RPMI8226 (cell line): Measurements from ENCODE around the gene NXPH1.
A peak's percentile ranks its signal among the peaks of the same experiment; 100 is the strongest.

Experiments used
- DNase-seq: peaks from one replicate; pipeline ENCODE4 v3.0.0-alpha.2; 2015

The NXPH1 gene

DNA sequence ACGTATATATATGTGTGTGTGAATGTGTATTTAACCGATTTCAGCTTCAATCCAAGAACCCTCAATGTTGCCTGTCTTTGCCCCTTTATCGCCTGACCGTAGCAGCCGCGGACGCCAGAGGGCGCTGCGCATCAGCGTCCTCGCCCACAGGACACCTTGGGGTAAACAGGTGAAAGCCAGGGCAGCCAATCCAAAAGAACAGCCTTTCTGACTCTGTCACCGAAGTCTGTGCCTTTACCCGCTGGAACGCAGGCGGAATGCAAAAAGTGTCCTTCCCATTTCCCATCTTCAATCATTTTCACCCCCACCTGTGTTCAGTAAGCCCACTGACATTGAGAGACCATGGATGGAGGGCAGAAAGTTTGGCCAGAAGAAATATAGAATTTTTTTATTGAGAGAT lies 3.6 kb downstream of the NXPH1 start:
- DNase-seq: peak; percentile 84

DNA sequence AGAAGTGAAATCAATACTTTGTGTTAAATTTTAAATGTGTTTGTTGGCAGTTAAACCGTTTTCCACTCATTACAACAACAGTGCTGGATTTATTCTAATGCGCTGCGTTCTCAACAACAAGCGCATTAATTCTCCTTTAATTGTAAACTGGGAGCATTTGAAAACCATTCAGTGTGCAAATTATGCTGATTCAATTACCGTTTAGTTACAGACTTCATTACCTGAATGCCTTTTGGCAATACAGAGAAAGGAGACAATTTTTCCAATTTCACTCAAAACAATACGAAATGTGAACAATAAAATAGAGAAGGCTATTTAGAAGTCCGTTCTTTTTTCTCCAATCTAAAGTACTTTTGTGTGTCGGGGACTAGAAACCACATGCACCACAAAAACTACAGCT lies 4.2 kb downstream of the NXPH1 start:
- no peak for DNase-seq

DNA sequence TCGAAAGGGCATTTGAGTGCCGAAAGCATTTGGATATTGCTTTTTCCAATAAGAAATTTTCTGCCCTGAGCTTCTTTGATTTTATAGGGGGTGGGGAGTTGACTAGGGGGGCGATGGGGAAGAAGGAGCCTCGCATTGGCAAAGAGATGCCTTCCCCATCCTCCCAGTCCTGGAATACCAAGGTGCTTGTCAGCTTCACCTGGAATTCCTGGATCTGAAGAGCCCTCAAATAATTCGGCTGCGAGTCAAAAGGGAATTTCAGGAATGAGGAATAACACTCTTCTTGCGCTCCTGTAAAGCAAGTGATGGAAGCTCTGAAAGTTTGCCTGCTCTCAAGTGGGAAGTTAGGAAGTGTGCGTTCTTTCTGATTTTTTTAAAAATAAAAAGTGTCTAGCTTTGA lies 7.3 kb downstream of the NXPH1 start:
- DNase-seq: no peak

DNA sequence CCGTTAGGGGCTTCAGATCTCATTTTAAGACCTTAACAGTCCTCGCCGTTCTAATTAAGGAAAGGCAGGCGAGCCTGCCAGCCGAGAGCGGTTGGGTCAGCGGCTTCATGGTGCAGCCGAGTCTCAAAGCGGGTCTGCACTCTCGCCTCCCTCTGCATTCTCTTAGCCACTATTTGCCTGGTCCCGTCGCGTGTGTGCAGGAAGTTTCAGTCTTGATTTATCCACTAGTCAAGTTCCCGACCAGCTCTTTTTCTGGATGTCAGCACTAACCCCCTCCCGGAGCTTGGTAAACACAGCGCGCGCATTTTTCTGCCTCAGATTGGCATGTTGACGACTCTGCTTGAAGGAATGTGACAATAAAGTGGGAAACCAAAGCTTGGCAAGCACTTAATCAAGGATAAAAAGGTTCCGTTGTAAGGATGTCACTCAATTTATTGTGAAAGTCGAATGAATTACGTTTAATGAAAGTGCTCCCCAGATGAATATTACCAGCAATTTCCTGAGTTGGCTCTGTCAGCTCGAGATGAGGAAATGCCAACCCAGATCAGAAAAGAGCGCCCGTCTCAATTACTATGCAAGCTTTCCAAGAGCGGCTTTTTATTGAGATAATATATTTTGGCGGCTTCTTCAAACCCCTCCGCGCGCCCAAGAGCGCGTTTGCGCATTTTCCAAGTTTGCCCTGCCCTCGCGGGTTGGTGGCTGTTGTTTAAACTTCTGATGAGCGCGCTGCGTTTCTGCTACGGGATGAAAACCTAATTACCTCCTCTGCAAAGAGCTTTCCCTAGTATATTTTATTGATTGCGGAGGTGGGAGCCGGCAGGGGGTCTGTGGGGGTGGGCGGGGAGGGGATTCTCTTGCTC lies 7.9 kb downstream of the NXPH1 start:
- DNase-seq: no peak

DNA sequence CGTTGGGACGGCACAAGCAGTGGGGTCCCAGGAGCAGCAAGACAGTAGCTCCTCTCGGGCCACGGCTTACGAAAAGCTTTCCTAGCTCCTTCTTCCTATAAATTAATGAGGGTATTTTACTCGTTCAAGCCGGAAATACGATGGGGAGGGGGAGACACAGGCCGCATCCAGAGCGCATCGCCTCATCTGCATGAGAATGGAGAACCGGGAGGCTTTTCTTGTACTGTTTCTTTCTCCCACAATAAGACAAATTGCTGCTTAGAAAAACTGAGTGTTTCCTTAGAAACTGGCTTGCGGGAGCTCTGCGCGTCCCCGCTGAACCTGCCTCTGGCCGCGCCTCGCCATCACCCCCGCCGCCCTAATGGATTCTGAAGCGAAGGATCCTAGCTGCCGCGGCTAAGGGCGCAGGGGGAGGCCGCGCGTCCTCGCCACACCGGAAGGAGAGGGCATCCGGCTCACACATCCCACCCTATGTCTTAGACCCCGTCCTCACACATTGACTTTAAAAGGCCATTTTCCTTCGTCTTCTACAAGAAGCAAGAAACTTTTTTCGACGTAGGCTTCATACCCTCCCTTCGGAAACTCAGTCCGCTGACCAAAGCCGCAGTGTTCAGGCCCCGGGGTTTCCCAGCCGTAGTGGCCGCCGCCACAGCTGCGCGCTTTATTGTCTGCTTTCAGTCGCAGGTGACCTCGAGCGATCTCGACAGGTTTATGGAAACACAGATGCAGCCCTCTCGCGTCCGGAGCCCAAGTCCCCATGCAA lies 8.8 kb downstream of the NXPH1 start:
- DNase-seq: no peak

DNA sequence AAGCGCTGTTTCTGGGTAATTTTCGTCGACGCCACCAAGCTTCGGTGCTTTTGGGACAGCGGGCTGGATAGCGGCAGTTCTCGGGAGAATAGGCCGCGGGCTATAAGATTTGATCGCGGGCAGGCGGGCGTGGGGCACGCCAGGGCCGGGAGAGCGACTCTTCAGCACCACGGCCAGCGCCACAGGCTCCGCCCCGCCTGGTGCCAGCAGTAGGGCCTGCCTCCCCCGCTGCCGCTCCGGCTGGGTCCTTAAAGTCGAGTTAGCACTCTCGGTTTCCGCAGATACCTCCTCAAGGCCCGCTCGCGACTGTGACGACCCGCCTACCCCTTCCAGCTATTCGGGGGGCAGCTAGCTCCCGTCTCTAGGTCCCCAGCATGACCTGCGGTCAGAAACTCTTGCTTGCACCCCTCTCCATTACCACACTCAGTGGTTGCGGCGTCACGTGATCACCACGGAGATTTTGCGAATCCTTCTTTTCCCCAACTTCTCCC lies 9.4 kb downstream of the NXPH1 start:
- DNase-seq: peak; percentile 33

DNA sequence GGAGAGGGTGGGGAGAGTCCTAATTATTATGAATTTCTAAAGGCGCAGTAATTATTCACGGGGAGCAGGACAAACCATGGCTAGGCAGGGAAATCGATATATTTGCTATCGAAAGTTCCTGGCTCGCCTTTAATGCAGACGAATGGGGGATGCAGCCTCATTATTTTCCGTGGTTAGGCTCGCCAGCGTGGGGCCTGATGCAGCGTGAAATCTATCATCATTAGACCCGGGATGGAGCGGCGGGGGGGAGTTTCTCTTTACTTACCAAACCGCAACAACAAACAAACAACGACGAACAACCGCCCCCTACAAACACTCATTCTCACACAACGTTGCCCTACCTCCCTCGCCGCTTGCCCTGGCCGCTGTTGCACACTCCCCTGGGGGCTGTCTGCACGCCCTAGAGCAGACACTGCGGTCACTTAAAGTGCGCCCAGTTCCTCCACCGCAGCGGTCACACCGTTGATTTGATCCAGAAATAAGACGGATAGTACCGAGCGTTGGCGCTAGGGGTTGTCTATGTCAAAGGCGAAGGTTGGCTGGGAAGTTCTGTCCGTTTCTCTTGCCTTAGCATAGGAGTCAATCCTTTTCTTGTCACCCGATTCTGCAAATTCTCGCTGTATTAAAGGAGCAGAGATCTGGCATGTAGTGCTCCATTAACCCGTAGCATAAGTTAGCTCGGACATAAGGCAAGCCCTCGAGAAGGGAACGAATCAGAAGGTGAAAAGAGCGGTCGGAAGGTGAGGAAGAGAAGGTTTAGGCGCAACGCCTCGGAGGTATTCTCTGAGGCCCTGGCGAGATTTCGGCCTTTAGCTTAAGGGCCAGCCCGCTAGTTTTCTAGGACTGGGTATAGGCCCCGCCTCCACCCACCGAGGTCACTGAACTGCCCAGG lies 10.4 kb downstream of the NXPH1 start:
- DNase-seq: no peak

DNA sequence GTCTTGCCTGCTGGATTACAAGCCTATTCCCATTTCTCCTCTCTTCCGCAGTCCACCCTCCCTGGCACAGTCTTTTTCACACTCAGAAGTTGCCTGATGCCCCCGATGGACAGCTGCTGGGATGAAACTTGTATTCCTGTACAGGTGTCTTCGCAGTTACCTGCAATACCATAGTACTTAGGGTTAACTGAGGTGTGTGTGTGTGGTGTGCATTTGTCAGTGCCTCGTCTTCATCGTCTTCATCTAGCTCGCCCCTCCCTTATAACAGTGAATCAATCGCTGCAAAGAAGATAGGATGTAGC lies 11.0 kb downstream of the NXPH1 start:
- DNase-seq: no peak

DNA sequence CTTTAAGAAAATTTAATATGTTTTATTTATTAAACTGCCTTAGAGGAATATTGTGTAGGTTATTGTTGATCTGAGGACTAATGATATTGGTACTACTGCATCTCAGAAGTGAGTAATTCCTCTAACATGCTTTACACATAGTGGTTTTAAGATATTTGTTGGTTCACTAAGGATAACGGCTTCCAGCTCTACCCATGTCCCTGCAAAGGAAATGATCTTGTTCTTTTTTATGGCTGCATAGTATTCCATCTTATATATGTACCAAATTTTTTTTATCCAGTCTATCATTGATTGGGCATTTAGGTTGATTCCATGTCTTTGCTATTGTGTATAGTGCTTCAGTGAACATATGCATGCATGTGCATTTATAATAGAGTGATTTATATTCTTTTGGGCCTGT lies 20.1 kb downstream of the NXPH1 start:
- no peak for DNase-seq

DNA sequence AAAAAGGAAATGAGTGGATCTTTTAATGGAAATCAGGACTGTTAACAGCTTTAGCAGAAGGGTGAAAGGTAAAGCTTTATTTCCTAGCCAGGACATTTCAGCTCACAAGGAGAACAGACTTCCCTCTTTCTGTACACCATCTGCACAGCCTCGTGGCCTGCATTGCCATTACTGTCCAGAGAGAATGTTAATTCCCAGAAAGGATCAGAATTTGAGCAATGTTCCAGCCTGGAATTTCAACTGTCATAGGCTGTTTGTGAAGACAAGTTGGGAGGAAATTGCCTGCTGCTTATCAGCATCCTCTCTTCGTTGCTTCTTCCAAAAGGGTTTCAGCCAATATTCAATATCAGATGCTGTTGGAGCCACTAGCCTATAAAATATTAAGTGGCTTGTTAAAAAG lies 22.0 kb downstream of the NXPH1 start:
- DNase-seq: no peak

DNA sequence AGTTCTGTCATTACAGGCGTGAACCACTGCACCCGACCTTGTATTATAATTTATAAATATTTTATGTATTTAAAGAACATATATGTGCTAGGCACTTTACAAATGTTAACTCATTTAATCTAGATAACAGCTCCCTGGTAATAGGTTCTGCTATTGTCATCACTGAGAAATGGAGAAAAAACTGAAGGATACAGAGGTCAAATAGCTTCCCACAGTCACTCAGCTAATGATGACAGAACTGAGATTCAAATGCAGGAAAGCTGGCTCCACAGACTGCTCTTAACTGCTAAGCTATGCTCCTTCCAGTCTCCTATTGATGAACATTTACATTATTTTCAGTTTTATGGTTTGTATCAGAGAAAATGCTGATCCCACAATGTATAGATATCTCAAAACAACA lies 28.9 kb downstream of the NXPH1 start:
- no peak for DNase-seq

DNA sequence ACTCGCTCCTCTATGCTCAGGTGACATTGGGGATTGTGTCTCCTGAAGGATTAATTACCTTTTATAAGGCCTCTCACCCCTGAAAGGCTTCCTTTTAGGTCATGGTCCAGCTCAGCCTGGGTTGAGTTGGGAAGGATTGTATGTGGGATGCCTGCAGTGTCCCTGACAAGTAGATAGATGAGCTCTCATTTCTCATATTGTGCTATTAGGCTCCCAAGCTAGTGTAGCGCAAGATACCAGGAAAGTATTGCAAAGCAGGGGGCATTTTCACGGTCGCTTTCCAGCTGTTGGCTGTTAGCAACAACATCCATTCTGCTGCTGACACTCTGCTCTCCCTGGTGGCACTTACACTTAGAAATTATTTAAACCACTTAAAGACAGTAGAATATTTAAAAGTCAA lies 31.9 kb downstream of the NXPH1 start:
- no peak for DNase-seq

DNA sequence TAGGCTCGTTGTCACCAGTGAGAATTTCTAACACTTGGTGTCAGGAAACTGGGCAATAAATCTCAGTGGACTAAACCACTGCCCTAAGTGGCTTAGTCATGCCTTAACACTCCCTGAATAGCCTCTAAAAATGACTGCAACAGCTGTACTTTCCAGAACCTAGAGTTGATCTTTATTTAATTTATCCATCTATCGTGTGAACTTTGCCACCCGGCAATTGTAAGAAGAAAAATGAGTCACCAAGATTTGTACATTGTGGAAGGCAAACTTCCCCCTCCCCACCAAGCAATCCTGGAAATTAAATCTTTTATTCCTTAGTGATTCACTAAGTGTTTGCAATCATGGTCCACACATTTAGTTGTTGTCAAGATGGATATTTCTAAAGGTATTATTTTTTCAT lies 47.1 kb downstream of the NXPH1 start:
- no peak for DNase-seq

DNA sequence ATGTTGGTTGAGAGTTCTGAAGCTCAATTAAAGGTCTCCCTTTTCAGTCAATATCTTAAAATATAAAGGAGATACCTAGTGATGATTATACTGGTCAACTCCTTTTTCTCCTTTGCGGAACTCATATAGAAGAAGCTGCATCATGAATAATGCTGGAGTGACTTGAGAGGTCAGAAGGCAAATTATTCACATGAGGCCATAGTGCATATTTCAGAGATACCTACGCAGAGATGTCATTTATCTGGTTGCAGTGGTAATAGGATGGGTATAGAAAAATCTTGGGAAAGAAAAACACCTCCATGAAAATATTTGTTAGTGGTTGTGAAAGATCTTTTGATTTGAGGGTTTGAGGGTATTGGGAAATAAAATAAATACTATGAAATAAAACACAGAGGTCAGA lies 47.7 kb downstream of the NXPH1 start:
- no peak for DNase-seq

DNA sequence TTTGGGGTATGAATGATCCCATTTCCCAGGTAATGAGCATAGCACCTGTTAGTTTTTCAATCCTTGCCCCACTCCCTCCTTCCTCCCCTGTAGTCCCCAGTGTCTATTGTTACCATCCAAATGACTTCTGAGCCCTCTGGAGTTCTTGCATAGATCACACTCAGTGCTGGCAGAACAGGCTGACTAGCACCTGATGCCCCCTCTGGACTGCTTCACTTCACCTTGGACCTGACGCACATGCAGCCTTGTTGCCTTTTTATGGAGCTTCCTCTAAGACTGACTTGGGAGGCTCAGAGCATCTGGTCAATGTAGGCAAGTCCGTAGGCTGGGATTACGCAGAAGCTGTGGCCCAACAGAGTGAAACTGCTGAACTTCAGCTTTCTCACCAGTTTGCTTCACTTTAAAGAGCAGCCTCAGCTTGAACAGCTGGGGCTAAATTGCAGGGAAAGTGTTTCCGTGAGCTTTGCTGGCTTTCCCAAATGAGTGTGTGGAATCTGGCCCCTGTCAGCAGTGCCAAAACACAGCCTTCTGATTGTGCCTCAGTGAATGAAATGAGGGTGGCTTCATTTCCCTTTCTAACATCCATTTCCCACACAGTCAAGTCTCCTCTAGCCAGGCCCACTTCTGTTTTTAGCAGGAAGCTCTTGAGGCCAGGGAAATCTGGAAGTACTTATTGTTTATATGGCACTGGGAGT lies 48.5 kb downstream of the NXPH1 start:
- DNase-seq: peak; percentile 75

DNA sequence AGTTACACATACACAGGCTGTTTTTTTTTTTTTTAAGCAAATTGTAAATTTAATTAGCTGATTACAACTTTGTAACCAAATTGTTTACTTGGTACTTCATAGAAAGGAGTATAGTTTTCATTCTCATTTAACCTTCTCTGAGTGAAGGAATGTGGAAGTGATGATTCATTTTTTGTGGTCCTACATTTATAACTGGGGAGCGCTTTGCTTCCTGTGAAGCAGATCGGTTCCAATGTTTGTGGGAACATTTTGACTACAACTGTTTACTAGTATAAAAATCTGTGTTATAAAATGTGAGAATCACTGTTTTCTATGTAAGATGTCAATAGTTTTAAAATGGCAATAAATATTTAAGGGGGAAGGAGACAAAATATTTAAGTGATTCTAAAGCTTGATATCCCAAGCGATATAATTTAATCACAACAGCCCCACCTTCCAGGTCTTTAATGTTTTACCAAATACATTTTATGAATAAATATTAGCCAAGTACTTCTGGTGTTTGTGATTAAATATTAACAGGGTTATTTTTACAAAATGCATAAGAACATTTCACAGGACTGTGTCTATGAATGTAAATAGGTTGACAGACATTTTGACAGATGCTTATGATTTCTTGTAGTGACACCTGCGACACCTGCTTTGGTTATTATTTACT lies 57.1 kb downstream of the NXPH1 start:
- no peak for DNase-seq

DNA sequence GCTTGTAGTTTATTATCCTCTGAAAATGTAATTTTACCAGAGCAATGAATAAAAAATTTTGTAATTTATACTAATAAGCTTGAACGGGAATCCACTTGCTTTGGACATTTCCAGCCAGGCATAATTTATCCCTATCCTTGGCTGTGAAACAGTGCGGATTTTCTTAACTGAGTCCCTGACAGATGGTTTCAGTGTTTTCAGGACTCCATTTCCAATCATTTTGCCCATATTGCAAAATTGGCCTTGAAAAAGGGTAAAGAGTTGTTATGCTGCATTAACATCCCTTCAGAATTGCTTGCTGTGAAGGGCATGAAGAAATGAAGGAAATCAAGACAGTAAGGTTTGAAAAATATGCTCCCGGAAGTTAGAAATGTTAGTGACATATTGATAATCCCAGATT lies 57.7 kb downstream of the NXPH1 start:
- no peak for DNase-seq

DNA sequence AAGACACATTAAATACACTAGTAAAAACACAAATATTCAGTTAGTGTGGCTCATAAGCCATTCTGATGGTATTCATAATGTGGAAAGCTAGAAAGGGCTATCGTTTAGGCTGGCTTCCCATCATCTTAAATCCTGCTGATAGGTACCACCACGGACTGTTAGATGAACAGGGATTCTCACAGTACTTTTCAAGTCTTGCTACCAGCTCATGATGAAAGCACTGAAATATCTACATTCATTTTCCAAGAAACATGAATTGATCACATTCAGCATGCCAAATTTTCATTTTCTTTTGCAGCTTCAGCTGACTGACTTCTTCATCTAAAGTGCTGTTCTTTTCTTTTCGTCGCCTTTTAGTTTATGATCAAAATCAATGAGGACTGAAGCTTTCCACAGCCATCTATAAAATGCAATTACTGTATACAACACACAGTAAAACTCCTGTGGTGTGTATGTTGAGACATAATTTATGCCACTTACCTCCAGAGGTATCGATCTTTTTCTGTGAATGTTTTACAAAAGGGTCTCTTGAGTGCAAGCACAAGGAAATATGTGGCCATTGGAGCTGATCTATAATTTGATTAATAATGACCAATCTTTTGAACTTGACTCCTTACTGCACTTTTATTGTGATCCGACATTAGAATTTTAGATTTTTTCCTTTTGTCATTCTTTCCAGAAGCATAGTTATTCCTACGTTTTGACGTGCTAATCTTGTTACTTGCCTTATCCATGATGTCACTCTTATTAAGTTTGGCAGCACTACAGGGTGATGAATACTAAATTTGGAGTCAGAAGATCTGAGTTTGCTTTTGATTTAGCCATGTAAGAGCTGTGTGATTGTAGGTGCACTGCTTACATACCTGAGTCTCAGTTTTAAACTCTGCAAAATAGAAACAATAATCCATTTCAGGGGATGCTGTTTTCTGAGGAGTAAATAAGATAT lies 58.4 kb downstream of the NXPH1 start:
- DNase-seq: no peak

DNA sequence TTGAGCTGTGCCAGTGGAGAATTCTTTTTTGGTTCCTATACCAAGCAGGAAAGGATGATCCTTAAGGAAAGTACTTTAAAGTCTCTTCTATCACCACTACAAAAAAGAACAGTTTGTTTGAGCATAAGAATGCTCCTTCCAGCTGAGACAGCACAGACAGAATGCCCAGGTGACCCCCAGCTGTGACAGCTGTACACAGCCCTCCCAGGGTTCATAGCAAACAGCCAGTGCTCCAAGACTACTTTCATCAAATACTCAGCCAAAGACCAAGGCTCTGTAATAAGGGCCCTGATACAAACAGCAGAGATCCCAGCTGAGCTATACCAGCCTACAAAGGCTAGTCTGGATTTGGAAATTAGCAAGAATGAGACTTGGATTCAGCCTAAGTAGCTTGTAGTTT lies 65.7 kb downstream of the NXPH1 start:
- no peak for DNase-seq

DNA sequence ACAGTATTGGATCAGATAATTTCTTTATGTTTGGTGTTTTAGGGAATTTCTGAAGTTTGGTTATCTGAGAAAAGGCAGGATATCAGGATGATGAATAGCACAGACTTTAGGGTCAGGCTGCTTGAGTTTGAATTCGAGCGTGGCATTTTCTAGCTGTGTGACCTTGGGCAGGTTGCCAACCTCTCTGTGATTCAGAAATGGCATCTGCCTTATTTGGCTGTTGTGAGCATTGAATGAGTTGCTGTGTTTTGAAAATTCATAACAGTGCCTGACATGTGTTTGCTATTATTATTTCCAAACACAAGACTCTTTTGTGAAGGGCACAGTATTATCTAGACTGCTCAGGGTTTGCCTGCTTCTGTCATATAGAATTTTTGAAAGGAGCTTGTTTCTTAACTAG lies 66.9 kb downstream of the NXPH1 start:
- no peak for DNase-seq

DNA sequence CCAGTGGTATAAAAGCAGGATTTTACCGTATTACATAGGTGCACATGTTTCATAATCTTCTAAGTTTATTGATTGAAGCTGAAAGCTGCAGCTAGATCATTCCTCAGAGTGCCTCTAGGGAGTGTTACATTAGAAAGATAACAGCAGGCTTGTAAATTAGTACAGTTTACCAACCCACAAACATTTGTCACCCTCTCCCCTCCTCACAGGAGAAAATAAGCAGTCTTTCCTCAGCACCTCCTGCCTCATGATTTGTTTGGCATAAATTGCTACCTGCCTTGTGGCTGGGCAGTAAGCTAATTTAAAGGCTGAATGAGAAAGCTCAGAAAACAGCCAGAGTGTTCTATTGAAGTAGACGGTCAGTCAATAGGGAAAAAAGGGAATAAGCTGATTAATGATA lies 74.2 kb downstream of the NXPH1 start:
- no peak for DNase-seq
